SK-N-SH (cell line): ENCODE results near the gene ARAP2. TPM values are rescaled to one million over a fixed set of nuclear protein-coding genes. Genes with fewer than 3 reads are reported as not detected.

Source experiments
- CTCF ChIA-PET: fragments of 300-600, 350-600 bp; formaldehyde crosslinking; extraction: SDS; loops from one replicate; lab custom pipeline; 2021; lab: Yijun Ruan, JAX
- POLR2A ChIA-PET: fragments of 350-600 bp; sonication (Branson Sonifier 250); formaldehyde crosslinking; extraction: SDS; loops from one replicate; lab custom pipeline; 2020; ENCODE audit warnings: antibody characterized with exemption, inconsistent platforms; lab: Yijun Ruan, JAX
- DNase-seq: peaks from one replicate; pipeline ENCODE4 v3.0.0; 2012
- H2AFZ ChIP-seq: fragments of 200-600 bp; sonication (generic); 2 replicates; pipeline ENCODE4 v1.8.1; 2016; ENCODE audit warnings: antibody characterized with exemption, mild to moderate bottlenecking, low read depth
- H3F3A ChIP-seq: fragments of 200-600 bp; sonication (generic); replicated peaks from 2 replicates; pipeline ENCODE3; 2016; ENCODE audit warnings: antibody characterized with exemption, mild to moderate bottlenecking; ENCODE audit not compliant: insufficient read depth
- H3K27ac ChIP-seq, 2 experiments: fragments of 200-500 bp in 1 of 2; fragments of 200-600 bp in 1 of 2; sonication (Bioruptor generic) in 1 of 2; sonication (generic), shearing (Covaris generic) in 1 of 2; 2 replicates each; pipeline versions ENCODE4 v1.5.1 to v1.6.1; 2014 to 2016; ENCODE audit warnings: low read depth in 2 of 2, inconsistent platforms in 1 of 2, low read length in 1 of 2, mild to moderate bottlenecking in 1 of 2, mixed read lengths in 1 of 2
- H3K27me3 ChIP-seq: fragments of 200-600 bp; sonication (generic), shearing (Covaris generic); 2 replicates; pipeline ENCODE4 v1.6.1; 2016; ENCODE audit warnings: mixed run types; ENCODE audit not compliant: insufficient read depth
- H3K36me3 ChIP-seq, 2 experiments: fragments of 200-500 bp in 1 of 2; fragments of 200-600 bp in 1 of 2; sonication (Bioruptor generic) in 1 of 2; sonication (generic) in 1 of 2; replicated peaks in 1 of 2; 2 replicates each; pipeline versions ENCODE3 to v1.5.1; 2014 to 2016; ENCODE audit warnings: low read length in 1 of 2, mild to moderate bottlenecking in 1 of 2; ENCODE audit not compliant: insufficient read depth in 2 of 2, control insufficient read depth in 1 of 2
- H3K4me1 ChIP-seq, 2 experiments: fragments of 200-500 bp in 1 of 2; fragments of 200-600 bp in 1 of 2; sonication (Bioruptor generic) in 1 of 2; sonication (generic), shearing (Covaris generic) in 1 of 2; 2 replicates each; pipeline versions ENCODE4 v1.5.1 to v1.6.1; 2014 to 2016; ENCODE audit warnings: low read depth in 1 of 2, low read length in 1 of 2, mixed run types in 1 of 2; ENCODE audit not compliant: insufficient read depth in 2 of 2, control insufficient read depth in 1 of 2
- H3K4me2 ChIP-seq: fragments of 200-600 bp; sonication (generic), shearing (Covaris generic); 2 replicates; pipeline ENCODE4 v1.6.1; 2017; ENCODE audit warnings: mixed run types
- H3K4me3 ChIP-seq, 2 experiments: fragments of 200-500 bp in 1 of 2; fragments of 200-600 bp in 1 of 2; sonication (Bioruptor generic) in 1 of 2; sonication (generic), shearing (Covaris generic) in 1 of 2; 2 replicates each; pipeline versions ENCODE4 v1.5.1 to v1.8.1; 2014 to 2016; ENCODE audit warnings: low read depth in 2 of 2, inconsistent platforms in 1 of 2, low read length in 1 of 2, mild to moderate bottlenecking in 1 of 2, mixed read lengths in 1 of 2, moderate library complexity in 1 of 2
- H3K79me2 ChIP-seq: fragments of 200-600 bp; sonication (generic); 2 replicates; pipeline ENCODE4 v1.8.1; 2017; ENCODE audit warnings: mild to moderate bottlenecking; ENCODE audit not compliant: insufficient read depth
- H3K9ac ChIP-seq: fragments of 200-600 bp; sonication (generic); 2 replicates; pipeline ENCODE4 v1.6.1; 2017; ENCODE audit warnings: mixed run types
- H3K9me2 ChIP-seq: fragments of 200-600 bp; sonication (generic); 2 replicates; pipeline ENCODE4 v1.6.1; 2017; ENCODE audit warnings: mixed run types
- H3K9me3 ChIP-seq: fragments of 200-600 bp; sonication (generic); 2 replicates; pipeline ENCODE4 v1.6.1; 2017; ENCODE audit warnings: mixed run types, mild to moderate bottlenecking, moderate library complexity
- H4K20me1 ChIP-seq: fragments of 200-600 bp; sonication (generic); 2 replicates; pipeline ENCODE4 v1.6.1; 2017; ENCODE audit warnings: mild to moderate bottlenecking, mixed run types; ENCODE audit not compliant: insufficient read depth
- CHD2 ChIP-seq: fragments of 150-350 bp; IDR thresholded peaks from 2 replicates; pipeline ENCODE4 v1.6.1; 2018; ENCODE audit warnings: low read length; ENCODE audit not compliant: partially characterized antibody
- CTCF ChIP-seq: fragments of 200-600 bp; sonication (generic); IDR thresholded peaks from 2 replicates; pipeline ENCODE4 v1.6.1; 2017; ENCODE audit warnings: antibody characterized with exemption, mild to moderate bottlenecking, moderate library complexity
- ELF1 ChIP-seq: IDR thresholded peaks from 2 replicates; pipeline ENCODE4 v1.4.0; 2012
- EP300 ChIP-seq, 2 experiments: IDR thresholded peaks; 2 replicates each; pipeline versions ENCODE4 v1.4.0 to v1.6.1; 2012; ENCODE audit warnings: borderline replicate concordance in 1 of 2, low read depth in 1 of 2, low read length in 1 of 2
- FOSL2 ChIP-seq: IDR thresholded peaks from 2 replicates; pipeline ENCODE4 v1.4.0; 2012; ENCODE audit warnings: low read depth, mild to moderate bottlenecking, moderate library complexity, borderline replicate concordance
- FOXJ3 ChIP-seq: sonication (generic); formaldehyde crosslinking; IDR thresholded peaks from 2 replicates; pipeline ENCODE4 v1.5.1; 2020; ENCODE audit warnings: mild to moderate bottlenecking, missing genetic modification reagents
- FOXM1 ChIP-seq: IDR thresholded peaks from 2 replicates; pipeline ENCODE4 v1.4.0; 2012; ENCODE audit warnings: low read depth, mild to moderate bottlenecking
- GABPA ChIP-seq: IDR thresholded peaks from 2 replicates; pipeline ENCODE4 v1.4.0; 2012; ENCODE audit warnings: low read depth, mild to moderate bottlenecking
- GATA2 ChIP-seq: sonication (generic); formaldehyde crosslinking; IDR thresholded peaks from 2 replicates; pipeline ENCODE4 v1.5.0; 2020; ENCODE audit warnings: mild to moderate bottlenecking, missing genetic modification reagents
- IRF3 ChIP-seq: fragments of 150-350 bp; IDR thresholded peaks from 2 replicates; pipeline ENCODE4 v1.6.1; 2016; ENCODE audit warnings: mild to moderate bottlenecking, low read depth, low read length
- MEF2A ChIP-seq: IDR thresholded peaks from 2 replicates; pipeline ENCODE4 v1.4.0; 2012; ENCODE audit warnings: low read depth, borderline replicate concordance
- MXI1 ChIP-seq: IDR thresholded peaks from 2 replicates; pipeline ENCODE4 v1.6.1; 2012; ENCODE audit warnings: mild to moderate bottlenecking, low read depth, low read length, improper control_type of control experiment
- NFIC ChIP-seq: IDR thresholded peaks from 2 replicates; pipeline ENCODE4 v1.4.0; 2012; ENCODE audit warnings: borderline replicate concordance
- PBX3 ChIP-seq: IDR thresholded peaks from 2 replicates; pipeline ENCODE4; 2012
- POLR2AphosphoS5 ChIP-seq: IDR thresholded peaks from 2 replicates; pipeline ENCODE4 v1.6.1; 2012; ENCODE audit warnings: low read depth, low read length
- RCOR1 ChIP-seq: fragments of 150-350 bp; IDR thresholded peaks from 2 replicates; pipeline ENCODE4 v1.6.1; 2017; ENCODE audit warnings: antibody characterized with exemption, low read length
- SIN3A ChIP-seq: IDR thresholded peaks from 2 replicates; pipeline ENCODE4 v1.6.1; 2012; ENCODE audit warnings: low read depth, mild to moderate bottlenecking, low read length, moderate library complexity, borderline replicate concordance
- TAF1 ChIP-seq: IDR thresholded peaks from 2 replicates; pipeline ENCODE4 v1.6.1; 2012; ENCODE audit warnings: low read depth, mild to moderate bottlenecking, low read length, moderate library complexity, borderline replicate concordance
- YY1 ChIP-seq: IDR thresholded peaks from 2 replicates; pipeline ENCODE4 v1.4.0; 2012; ENCODE audit warnings: low read depth, mild to moderate bottlenecking
- WGBS: methylation state at CpG from one replicate; pipeline ENCODE4 v1.1.6; 2017; ENCODE audit warnings: low lambda C conversion rate; 5-methylcytosine and 5-hydroxymethylcytosine counted together
- polyA plus RNA-seq, 3 experiments: library from polyadenylated mRNA; depleted of rRNA; stranded (reverse); fragments of >200 nt; gene quantifications; 2 replicates each; pipeline ENCODE4 v1.2.3, GENCODE V29; 2012

Gene ARAP2
- polyA plus RNA-seq, 1 of the 3 experiments (the other 2 are of a cell fraction) = not detected

GRCh38 chr4:36082817-36083216 lies 161.5 kb downstream of the ARAP2 start:
- H3K4me2 ChIP-seq = no peak overlapping the region
- WGBS = 12% methylated on average over 4 of the region's 4 CpGs
- ChIA-PET CTCF (no interaction called here), POLR2A (no interaction called here)
- H3K27me3 ChIP-seq = no peaks in the 10 kb centered on the region
- no peaks in the 10 kb centered on the region for H3K79me2 ChIP-seq
- no peaks in the 10 kb centered on the region for H4K20me1 ChIP-seq
- H3K4me1 ChIP-seq = no peaks in the 10 kb centered on the region
- H3K4me3 ChIP-seq = no peak overlapping the region
- H3F3A ChIP-seq = no peaks in the 10 kb centered on the region
- H3K27ac ChIP-seq = no peak overlapping the region
- no peak for TF ChIP-seq FOXM1
- TF ChIP-seq FOXJ3 (CRISPR knock-in tag) = no peak
- TF ChIP-seq ELF1 = no peak
- TF ChIP-seq FOSL2 = no peak
- TF ChIP-seq CHD2 = no peak
- TF ChIP-seq IRF3 = no peak
- no peak for TF ChIP-seq MXI1
- no peak for TF ChIP-seq GATA2 (CRISPR knock-in tag)
- TF ChIP-seq RCOR1 = no peak
- no peak for TF ChIP-seq TAF1
- no peak for TF ChIP-seq GABPA
- TF ChIP-seq SIN3A = no peak
- no peak for TF ChIP-seq PBX3
- TF ChIP-seq MEF2A = no peak
- no peak for TF ChIP-seq YY1
- no peak for DNase-seq
- no peaks in the 10 kb centered on the region for H3K36me3 ChIP-seq
- H3K9me3 ChIP-seq = no peaks in the 10 kb centered on the region
- no peaks in the 10 kb centered on the region; the same call in 1 of the 2 replicates for H3K9me2 ChIP-seq
- H2AFZ ChIP-seq = no peak overlapping the region
- no peak overlapping the region for H3K9ac ChIP-seq

GRCh38 chr4:36081185-36081584 lies 163.1 kb downstream of the ARAP2 start:
- no peak overlapping the region for H3K9ac ChIP-seq
- no peaks in the 10 kb centered on the region for H3K9me2 ChIP-seq
- H3K27me3 ChIP-seq = no peaks in the 10 kb centered on the region
- ChIA-PET POLR2A (no interaction called here), CTCF (no interaction called here)
- H4K20me1 ChIP-seq = no peaks in the 10 kb centered on the region
- no peaks in the 10 kb centered on the region for H3K9me3 ChIP-seq
- H3K27ac ChIP-seq = no peak overlapping the region
- H3K79me2 ChIP-seq = no peaks in the 10 kb centered on the region
- no peaks in the 10 kb centered on the region for H3K4me1 ChIP-seq
- H3F3A ChIP-seq = no peaks in the 10 kb centered on the region
- TF ChIP-seq EP300 (IDR thresholded peaks at IDR 0.05; ENCODE audit: borderline replicate concordance in 1 of 2, low read depth in 1 of 2, low read length in 1 of 2) (no peak), NFIC (no peak), YY1 (no peak), POLR2AphosphoS5 (no peak), GABPA (no peak), CTCF (no peak)
- TF ChIP-seq, all 33 proteins: peak for 0
- Histone ChIP-seq H3K4me3 (no peak overlapping the region), H2AFZ (no peak overlapping the region), H3K4me2 (no peak overlapping the region), H3K36me3 (no peaks in the 10 kb centered on the region)
- DNase-seq = no peak
- WGBS = 11% methylated on average over 3 of the region's 3 CpGs
